Measurements from ENCODE around the gene NSMCE3. TPM values are rescaled to one million over a fixed set of nuclear protein-coding genes. Genes with fewer than 3 reads are reported as not detected.
"Not testable (repeated sequence)": the region's sequence is repeated elsewhere in the genome, so short reads cannot be mapped to it uniquely, and the experiment has no call there.

NSMCE3 gene
- total and polyA plus RNA-seq, 2 experiments from 2014 or later = 15.0 to 16.3 TPM

DNA sequence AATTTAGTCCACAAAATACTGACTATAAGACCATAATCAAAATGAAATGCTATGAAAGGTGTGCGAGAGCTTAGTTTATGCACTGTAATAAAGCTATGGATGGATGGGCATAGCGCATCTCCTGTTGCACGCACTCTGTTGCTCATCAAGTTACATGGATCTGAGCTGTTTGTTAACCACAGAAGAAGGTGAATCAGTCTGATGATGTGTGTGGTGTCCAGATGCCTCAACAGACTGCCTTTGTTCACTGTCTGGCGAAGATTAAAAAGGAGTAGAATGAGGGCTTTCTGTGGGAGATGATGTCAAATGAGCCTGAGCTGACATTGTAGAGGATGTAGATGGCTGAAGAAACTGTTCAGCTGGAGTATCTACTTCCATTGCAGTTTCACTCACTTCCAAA lies 36.1 kb downstream of the NSMCE3 start:
- no peak overlapping the region for H2AFZ ChIP-seq
- no peaks in the 10 kb centered on the region for H3K79me2 ChIP-seq
- DNase-seq (ENCODE audit: low spot score) = no peak
- 98% methylated on average over 4 of the region's 4 CpGs for WGBS (ENCODE audit: low lambda C conversion rate, missing lambda C conversion rate)
- no peaks in the 10 kb centered on the region for H3K4me1 ChIP-seq (ENCODE audit: insufficient read depth)
- H4K20me1 ChIP-seq (ENCODE audit: insufficient read depth, poor library complexity, severe bottlenecking) = no peaks in the 10 kb centered on the region
- no peaks in the 10 kb centered on the region for H3K27me3 ChIP-seq
- no peak overlapping the region for H3K4me3 ChIP-seq
- no peak overlapping the region for H3K4me2 ChIP-seq
- no peaks in the 10 kb centered on the region for H3K9me2 ChIP-seq (replicated peaks; ENCODE audit: insufficient read depth)
- TF ChIP-seq, protein P1, sequence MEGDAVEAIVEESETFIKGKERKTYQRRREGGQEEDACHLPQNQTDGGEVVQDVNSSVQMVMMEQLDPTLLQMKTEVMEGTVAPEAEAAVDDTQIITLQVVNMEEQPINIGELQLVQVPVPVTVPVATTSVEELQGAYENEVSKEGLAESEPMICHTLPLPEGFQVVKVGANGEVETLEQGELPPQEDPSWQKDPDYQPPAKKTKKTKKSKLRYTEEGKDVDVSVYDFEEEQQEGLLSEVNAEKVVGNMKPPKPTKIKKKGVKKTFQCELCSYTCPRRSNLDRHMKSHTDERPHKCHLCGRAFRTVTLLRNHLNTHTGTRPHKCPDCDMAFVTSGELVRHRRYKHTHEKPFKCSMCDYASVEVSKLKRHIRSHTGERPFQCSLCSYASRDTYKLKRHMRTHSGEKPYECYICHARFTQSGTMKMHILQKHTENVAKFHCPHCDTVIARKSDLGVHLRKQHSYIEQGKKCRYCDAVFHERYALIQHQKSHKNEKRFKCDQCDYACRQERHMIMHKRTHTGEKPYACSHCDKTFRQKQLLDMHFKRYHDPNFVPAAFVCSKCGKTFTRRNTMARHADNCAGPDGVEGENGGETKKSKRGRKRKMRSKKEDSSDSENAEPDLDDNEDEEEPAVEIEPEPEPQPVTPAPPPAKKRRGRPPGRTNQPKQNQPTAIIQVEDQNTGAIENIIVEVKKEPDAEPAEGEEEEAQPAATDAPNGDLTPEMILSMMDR (IDR thresholded peaks at IDR 0.05; ENCODE audit: poor library complexity) = no peak
- TF ChIP-seq EZH2phosphoT487 (IDR thresholded peaks at IDR 0.05; ENCODE audit: low read depth, severe bottlenecking, unreplicated experiment) (no peak), EZH2 (IDR thresholded peaks at IDR 0.05; ENCODE audit: borderline replicate concordance) (no peak)
- H3K9me3 ChIP-seq (ENCODE audit: low read depth) = no peaks in the 10 kb centered on the region
- no peak overlapping the region for H3K27ac ChIP-seq
- H3K36me3 ChIP-seq (replicated peaks; ENCODE audit: insufficient read depth, low read depth) = no peaks in the 10 kb centered on the region

- no peaks in the 10 kb centered on the region for H3K9me2 ChIP-seq (replicated peaks; ENCODE audit: insufficient read depth)
- H3K9me3 ChIP-seq (ENCODE audit: low read depth) = no peaks in the 10 kb centered on the region
- no peaks in the 10 kb centered on the region for H3K79me2 ChIP-seq
- no peak overlapping the region for H3K4me3 ChIP-seq
- H3K27ac ChIP-seq = no peak overlapping the region
- no peaks in the 10 kb centered on the region for H3K27me3 ChIP-seq
- no peak overlapping the region for H2AFZ ChIP-seq
- no peak for TF ChIP-seq EZH2 (IDR thresholded peaks at IDR 0.05; ENCODE audit: borderline replicate concordance)
- TF ChIP-seq, protein P1 (IDR thresholded peaks at IDR 0.05; ENCODE audit: poor library complexity) = no peak
- TF ChIP-seq EZH2phosphoT487 (IDR thresholded peaks at IDR 0.05; ENCODE audit: low read depth, severe bottlenecking, unreplicated experiment) = no peak
- H3K36me3 ChIP-seq (replicated peaks; ENCODE audit: insufficient read depth, low read depth) = no peaks in the 10 kb centered on the region
- 51% methylated on average over 9 of the region's 9 CpGs for WGBS (ENCODE audit: low lambda C conversion rate, missing lambda C conversion rate)
- H4K20me1 ChIP-seq (ENCODE audit: insufficient read depth, poor library complexity, severe bottlenecking) = no peaks in the 10 kb centered on the region
- no peaks in the 10 kb centered on the region for H3K4me1 ChIP-seq (ENCODE audit: insufficient read depth)
- no peak overlapping the region for H3K4me2 ChIP-seq
- no peak for DNase-seq (ENCODE audit: low spot score)
Measured at GRCh38 chr15:29226436-29227208, 43.0 kb downstream of the NSMCE3 start.

- 85% methylated on average over 22 of the region's 22 CpGs for WGBS (ENCODE audit: low lambda C conversion rate, missing lambda C conversion rate)
- Histone ChIP-seq H3K36me3 (replicated peaks; ENCODE audit: insufficient read depth, low read depth) (no peaks in the 10 kb centered on the region), H3K4me1 (ENCODE audit: insufficient read depth) (no peaks in the 10 kb centered on the region), H3K9me3 (ENCODE audit: low read depth) (no peaks in the 10 kb centered on the region), H3K4me3 (no peak overlapping the region), H3K4me2 (no peak overlapping the region), H3K27me3 (no peaks in the 10 kb centered on the region), H2AFZ (no peak overlapping the region), H3K27ac (no peak overlapping the region), H3K9me2 (replicated peaks; ENCODE audit: insufficient read depth) (no peaks in the 10 kb centered on the region), H4K20me1 (ENCODE audit: insufficient read depth, poor library complexity, severe bottlenecking) (no peaks in the 10 kb centered on the region), H3K79me2 (no peaks in the 10 kb centered on the region)
- DNase-seq (ENCODE audit: low spot score) = no peak
- TF ChIP-seq, protein P1 (IDR thresholded peaks at IDR 0.05; ENCODE audit: poor library complexity) = no peak
- TF ChIP-seq EZH2 (IDR thresholded peaks at IDR 0.05; ENCODE audit: borderline replicate concordance) (no peak), EZH2phosphoT487 (IDR thresholded peaks at IDR 0.05; ENCODE audit: low read depth, severe bottlenecking, unreplicated experiment) (no peak)
Measured at GRCh38 chr15:29225534-29226234, 43.9 kb downstream of the NSMCE3 start.

DNA sequence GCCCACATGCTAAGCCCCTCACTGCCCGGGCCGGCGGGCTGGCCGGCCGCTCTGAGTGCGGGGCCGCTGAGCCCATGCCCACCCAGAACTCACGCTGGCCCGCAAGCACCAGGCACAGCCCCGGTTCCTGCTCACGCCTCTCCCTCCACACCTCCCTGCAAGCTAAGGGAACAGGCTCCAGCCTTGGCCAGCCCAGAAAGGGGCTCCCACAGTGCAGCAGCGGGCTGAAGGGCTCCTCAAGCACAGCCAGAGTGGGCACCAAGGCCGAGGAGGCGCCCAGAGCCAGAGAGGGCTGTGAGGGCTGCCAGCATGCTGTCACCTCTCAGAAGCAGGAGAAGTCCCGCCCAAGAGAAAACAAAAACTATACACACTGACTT lies 44.6 kb downstream of the NSMCE3 start:
- 97% methylated on average over 8 of the region's 15 CpGs for WGBS (ENCODE audit: low lambda C conversion rate, missing lambda C conversion rate)
- not testable (repeated sequence) for H3K27ac ChIP-seq; H3K4me2 ChIP-seq; H3K36me3 ChIP-seq (replicated peaks; ENCODE audit: insufficient read depth, low read depth); H3K9me3 ChIP-seq (ENCODE audit: low read depth); H3K27me3 ChIP-seq; H3K79me2 ChIP-seq; H2AFZ ChIP-seq; DNase-seq (ENCODE audit: low spot score); H4K20me1 ChIP-seq (ENCODE audit: insufficient read depth, poor library complexity, severe bottlenecking); H3K9me2 ChIP-seq (replicated peaks; ENCODE audit: insufficient read depth); H3K4me3 ChIP-seq; H3K4me1 ChIP-seq (ENCODE audit: insufficient read depth)

DNA sequence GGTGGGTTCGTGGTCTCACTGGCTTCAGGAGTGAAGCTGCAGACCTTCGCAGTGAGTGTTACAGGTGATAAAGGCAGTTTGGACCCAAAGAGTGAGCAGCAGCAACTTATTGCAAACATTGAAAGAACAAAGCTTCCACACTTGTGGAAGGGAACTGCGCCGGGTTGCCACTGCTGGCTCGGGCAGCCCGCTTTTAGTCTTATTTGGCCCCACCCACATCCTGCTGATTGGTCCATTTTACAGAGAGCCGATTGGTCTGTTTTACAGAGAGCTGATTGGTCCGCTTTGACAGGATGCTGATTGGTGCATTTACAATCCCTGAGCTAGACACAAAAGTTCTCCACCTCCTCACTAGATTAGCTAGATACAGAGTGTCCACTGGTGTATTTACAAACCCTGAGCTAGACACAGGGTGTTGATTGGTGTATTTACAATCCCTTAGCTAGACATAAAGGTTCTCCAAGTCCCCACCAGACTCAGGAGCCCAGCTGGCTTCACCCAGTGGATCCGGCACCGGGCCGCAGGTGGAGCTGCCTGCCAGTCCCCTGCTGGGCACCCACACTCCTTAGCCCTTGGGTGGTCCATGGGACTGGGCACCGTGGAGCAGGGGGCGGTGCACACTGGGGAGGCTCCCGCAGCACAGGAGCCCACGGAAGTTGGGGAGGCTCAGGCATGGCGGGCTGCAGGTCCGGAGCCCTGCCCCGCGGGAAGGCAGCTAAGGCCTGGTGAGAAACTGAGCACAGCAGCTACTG lies 45.2 kb downstream of the NSMCE3 start:
- not testable (repeated sequence) for H3K27me3 ChIP-seq; DNase-seq (ENCODE audit: low spot score); H3K79me2 ChIP-seq; H2AFZ ChIP-seq; H3K27ac ChIP-seq; H4K20me1 ChIP-seq (ENCODE audit: insufficient read depth, poor library complexity, severe bottlenecking); H3K4me2 ChIP-seq; H3K4me1 ChIP-seq (ENCODE audit: insufficient read depth); H3K36me3 ChIP-seq (replicated peaks; ENCODE audit: insufficient read depth, low read depth); H3K9me3 ChIP-seq (ENCODE audit: low read depth); H3K9me2 ChIP-seq (replicated peaks; ENCODE audit: insufficient read depth); H3K4me3 ChIP-seq
- 90% methylated on average over 18 of the region's 19 CpGs for WGBS (ENCODE audit: low lambda C conversion rate, missing lambda C conversion rate)

Data from hepatocyte (in vitro differentiated cells).